WERI-Rb-1 (cell line): Measurements from ENCODE around the gene AFG3L2.

Source experiments
- DNase-seq: peaks from one replicate; pipeline ENCODE4 v3.0.0-alpha.2; 2020
- H3K27ac ChIP-seq: fragments of 250-450 bp; sonication (Bioruptor Pico); 2 replicates; pipeline ENCODE4 v1.5.1; 2020; ENCODE audit warnings: mild to moderate bottlenecking, moderate library complexity
- H3K27me3 ChIP-seq: fragments of 250-450 bp; sonication (Bioruptor Pico); 2 replicates; pipeline ENCODE4 v1.5.1; 2021; ENCODE audit warnings: mild to moderate bottlenecking, low read depth, moderate library complexity; ENCODE audit not compliant: insufficient read depth, severe bottlenecking
- H3K36me3 ChIP-seq: fragments of 250-450 bp; sonication (Bioruptor Pico); 2 replicates; pipeline ENCODE4 v1.5.1; 2020; ENCODE audit warnings: mild to moderate bottlenecking, moderate library complexity
- H3K4me3 ChIP-seq: 2 replicates; pipeline ENCODE4 v1.5.1; 2011; ENCODE audit warnings: low read depth, mild to moderate bottlenecking, control low read depth, low read length
- H3K9me3 ChIP-seq: fragments of 250-450 bp; sonication (Bioruptor Pico); 2 replicates; pipeline ENCODE4 v1.5.1; 2021; ENCODE audit warnings: mild to moderate bottlenecking, moderate library complexity; ENCODE audit not compliant: severe bottlenecking
- TF ChIP-seq, protein P1 (sequence below): IDR thresholded peaks from 2 replicates; pipeline ENCODE4 v1.5.1; 2011; ENCODE audit warnings: low read depth, mild to moderate bottlenecking, control low read depth, inconsistent platforms, low read length

The AFG3L2 gene

DNA sequence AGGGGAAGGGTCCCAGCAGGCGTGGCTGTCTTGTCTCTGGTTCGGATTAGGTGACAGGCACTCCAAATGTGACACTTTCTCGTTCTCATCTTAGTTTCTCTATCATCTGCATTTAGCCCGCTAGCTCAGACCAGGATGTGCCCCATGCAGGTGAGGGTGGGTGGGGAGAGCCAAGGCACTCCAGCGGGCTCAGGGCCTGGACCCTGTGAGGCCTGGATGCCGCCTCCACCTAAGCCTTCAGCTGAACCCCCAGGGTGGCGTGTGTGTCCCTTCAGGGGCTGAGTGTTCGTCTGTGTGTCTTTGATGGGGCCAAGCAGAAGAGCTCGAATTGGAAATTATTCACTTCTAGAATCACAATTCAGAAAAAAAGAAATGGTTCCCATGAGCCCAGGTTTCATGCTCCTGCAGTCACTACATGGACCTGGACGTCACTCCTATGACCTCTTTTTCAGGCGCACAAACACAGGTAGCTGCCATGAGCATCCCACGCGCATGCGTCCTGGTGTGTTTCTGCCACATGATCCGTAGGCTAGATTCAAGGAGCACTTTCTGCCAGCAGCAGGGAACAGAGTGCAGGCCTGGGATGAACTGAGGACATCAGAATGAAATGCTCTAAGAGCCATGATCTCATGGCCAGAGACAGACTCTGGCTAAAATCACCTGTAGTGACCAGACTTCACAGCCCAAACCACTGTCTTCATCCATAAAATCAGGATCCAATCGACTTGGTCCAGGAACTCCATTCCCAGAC is 97.1 kb downstream of the AFG3L2 start:
- H3K9me3 ChIP-seq: no peaks in the 10 kb centered on the region
- no peaks in the 10 kb centered on the region for H3K27me3 ChIP-seq
- DNase-seq: no peak
- no peaks in the 10 kb centered on the region for H3K36me3 ChIP-seq
- TF ChIP-seq, protein P1, sequence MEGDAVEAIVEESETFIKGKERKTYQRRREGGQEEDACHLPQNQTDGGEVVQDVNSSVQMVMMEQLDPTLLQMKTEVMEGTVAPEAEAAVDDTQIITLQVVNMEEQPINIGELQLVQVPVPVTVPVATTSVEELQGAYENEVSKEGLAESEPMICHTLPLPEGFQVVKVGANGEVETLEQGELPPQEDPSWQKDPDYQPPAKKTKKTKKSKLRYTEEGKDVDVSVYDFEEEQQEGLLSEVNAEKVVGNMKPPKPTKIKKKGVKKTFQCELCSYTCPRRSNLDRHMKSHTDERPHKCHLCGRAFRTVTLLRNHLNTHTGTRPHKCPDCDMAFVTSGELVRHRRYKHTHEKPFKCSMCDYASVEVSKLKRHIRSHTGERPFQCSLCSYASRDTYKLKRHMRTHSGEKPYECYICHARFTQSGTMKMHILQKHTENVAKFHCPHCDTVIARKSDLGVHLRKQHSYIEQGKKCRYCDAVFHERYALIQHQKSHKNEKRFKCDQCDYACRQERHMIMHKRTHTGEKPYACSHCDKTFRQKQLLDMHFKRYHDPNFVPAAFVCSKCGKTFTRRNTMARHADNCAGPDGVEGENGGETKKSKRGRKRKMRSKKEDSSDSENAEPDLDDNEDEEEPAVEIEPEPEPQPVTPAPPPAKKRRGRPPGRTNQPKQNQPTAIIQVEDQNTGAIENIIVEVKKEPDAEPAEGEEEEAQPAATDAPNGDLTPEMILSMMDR: no peak
- no peak overlapping the region for H3K4me3 ChIP-seq
- no peak overlapping the region for H3K27ac ChIP-seq
